Measurements from ENCODE around the gene GPBAR1.

DNA sequence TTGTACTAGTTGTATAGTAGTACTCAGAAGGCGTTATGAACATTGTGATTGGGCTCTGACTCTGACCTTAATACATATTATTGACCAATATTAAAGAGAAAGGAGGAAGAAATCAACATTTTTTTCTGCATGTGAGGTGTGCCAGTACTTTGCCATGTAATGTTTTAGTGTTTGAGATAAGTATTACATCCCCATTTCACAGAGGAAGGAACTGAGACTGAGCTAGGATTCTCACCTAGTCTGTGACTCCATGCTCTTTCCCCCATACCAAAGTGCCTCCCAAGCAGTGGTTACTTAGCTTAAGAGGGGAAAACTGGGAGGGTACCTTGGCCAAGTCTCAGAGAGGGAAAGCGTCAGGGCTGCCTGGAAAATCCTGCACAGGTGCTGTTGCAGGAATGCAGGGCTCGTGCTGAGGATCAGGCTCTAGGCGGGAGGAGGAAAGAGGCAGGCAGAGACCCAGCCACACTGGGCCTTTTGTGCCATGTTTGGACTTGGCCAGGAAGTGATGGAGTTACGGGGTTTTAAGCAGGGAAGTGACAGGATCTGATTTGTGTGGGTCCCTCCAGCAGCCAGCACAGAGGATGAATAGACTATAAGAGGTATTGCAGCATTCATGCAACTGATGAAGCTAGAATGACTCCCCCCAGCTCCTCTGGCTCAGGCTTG lies 11.2 kb downstream of the GPBAR1 start:
- TF ChIP-seq SUZ12 (IDR thresholded peaks at IDR 0.05; ENCODE audit: extremely low read depth, insufficient read depth, insufficient read length) (no peak), YY1 (IDR thresholded peaks at IDR 0.05; ENCODE audit: insufficient read depth, insufficient read length) (no peak)
